Kidney (tissue), 14 donors: ENCODE measurements around the gene PTPRG. TPM values are rescaled to one million over a fixed set of nuclear protein-coding genes. Genes with fewer than 3 reads are reported as not detected.

Experiments
- DNase-seq, 5 donors: peaks; one replicate each; pipeline ENCODE4 v3.0.0-alpha.2; 2013 to 2020
- FAIRE-seq: peaks from 2 replicates; lab custom pipeline; 2012; peaks lifted over from hg19 to GRCh38; lab: Jason Lieb, UNC
- H3K27ac ChIP-seq, 2 donors: one replicate each; pipeline ENCODE4 v1.7.0; 2013; ENCODE audit warnings: low read depth in 2 of 2, low read length in 2 of 2, inconsistent platforms in 1 of 2
- H3K27me3 ChIP-seq: one replicate; pipeline ENCODE4 v1.7.1; 2013; ENCODE audit warnings: low read length, inconsistent platforms; ENCODE audit not compliant: control insufficient read depth, insufficient read depth
- H3K36me3 ChIP-seq, 3 donors: one replicate each; pipeline versions ENCODE4 v1.7.0 to v1.7.1; 2013; ENCODE audit warnings: low read length in 3 of 3, control low read depth in 1 of 3, inconsistent platforms in 1 of 3; ENCODE audit not compliant: insufficient read depth in 3 of 3, control insufficient read depth in 2 of 3
- H3K4me1 ChIP-seq, 3 donors: one replicate each; pipeline versions ENCODE4 v1.7.0 to v1.7.1; 2013; ENCODE audit warnings: low read length in 3 of 3, inconsistent platforms in 1 of 3, low read depth in 1 of 3; ENCODE audit not compliant: control insufficient read depth in 2 of 3, insufficient read depth in 2 of 3
- H3K4me3 ChIP-seq, 3 donors: one replicate each; pipeline versions ENCODE4 v1.7.0 to v1.8.1; 2013; ENCODE audit warnings: low read length in 3 of 3, control low read depth in 1 of 3, inconsistent platforms in 1 of 3
- H3K9ac ChIP-seq, 3 donors: one replicate each; pipeline versions ENCODE4 v1.7.0 to v1.7.1; 2013; ENCODE audit warnings: low read length in 3 of 3, control low read depth in 1 of 3, inconsistent platforms in 1 of 3
- H3K9me3 ChIP-seq, 3 donors: one replicate each; pipeline versions ENCODE4 v1.7.0 to v1.7.1; 2013; ENCODE audit warnings: low read length in 3 of 3, control low read depth in 1 of 3, inconsistent platforms in 1 of 3; ENCODE audit not compliant: control insufficient read depth in 2 of 3, insufficient read depth in 1 of 3
- intact Hi-C: fragments of 100-400 bp; cut with DNase I; formaldehyde crosslinking; loops from one replicate; pipeline ENCODE4 v1.11.1; 2022
- polyA plus RNA-seq: library from polyadenylated mRNA; stranded (reverse); fragments of 350-450 nt; fragmentation: Illumina TruSeq; extraction: RNeasy Lipid Tissue Mini Kit (QIAGEN cat#74804); gene quantifications from one replicate; pipeline ENCODE4 v1.2.3, GENCODE V29; 2014; ENCODE audit warnings: low read depth, low replicate concordance; ENCODE audit not compliant: insufficient read depth
- total RNA-seq: library from RNA; stranded (reverse); fragmentation: NEBNext Ultra II Directional; extraction: Animal tissue kit (Norgen Biotek cat#: 25700); gene quantifications from one replicate; pipeline ENCODE4 v1.2.1, GENCODE V29; 2021
- TF ChIP-seq, protein P1 (sequence below): IDR thresholded peaks from 3 replicates; pipeline ENCODE4 v1.5.1; 2012; ENCODE audit warnings: mild to moderate bottlenecking, moderate library complexity, borderline replicate concordance; ENCODE audit not compliant: insufficient read depth; ENCODE audit errors: extremely low read depth
- donor health status: control.
- donor health status: control.
- donor health status: control.
- donor health status: control.
- donor health status: control.
- donor health status: DM: yes; HTN: yes; CAD: no.
- donor health status: Normal renal cell carcinoma (clear cell type).

PTPRG gene
- total and polyA plus RNA-seq, 2 donors from 2014 or later, result 9.2 to 154 TPM

DNA sequence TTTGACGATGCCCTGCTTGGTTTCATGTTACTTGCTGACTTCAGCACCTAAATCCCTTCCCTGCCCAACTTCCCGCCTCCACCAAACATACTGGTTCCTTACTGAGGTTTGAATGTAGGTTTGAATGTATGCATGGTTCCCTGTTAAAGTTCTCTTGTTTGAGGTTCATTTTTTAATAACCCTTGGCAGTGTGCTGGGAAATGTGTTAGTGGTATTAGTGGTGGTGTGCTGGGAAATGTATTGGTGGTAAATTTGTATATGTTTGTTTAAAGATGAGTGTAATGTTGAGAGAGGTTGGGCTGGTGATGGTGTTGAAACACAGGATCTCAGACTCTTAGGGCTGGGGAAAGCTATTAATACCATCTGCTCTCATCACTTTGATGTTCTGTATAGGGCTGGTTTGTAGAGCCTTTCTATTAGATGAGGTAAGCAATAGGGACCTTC lies 392.7 kb downstream of the PTPRG start:
- Histone ChIP-seq H3K9me3 (no peaks in the 10 kb centered on the region), H3K4me3 (no peak overlapping the region), H3K27me3 (no peaks in the 10 kb centered on the region), H3K9ac (no peak overlapping the region), H3K27ac (no peak overlapping the region), H3K4me1 (peaks cover 0 to 6% (median 0%) of the 10 kb centered on the region in 3 donors), H3K36me3 (no peaks in the 10 kb centered on the region)
- DNase-seq (no peak), FAIRE-seq (no peak)
- TF ChIP-seq, protein P1, sequence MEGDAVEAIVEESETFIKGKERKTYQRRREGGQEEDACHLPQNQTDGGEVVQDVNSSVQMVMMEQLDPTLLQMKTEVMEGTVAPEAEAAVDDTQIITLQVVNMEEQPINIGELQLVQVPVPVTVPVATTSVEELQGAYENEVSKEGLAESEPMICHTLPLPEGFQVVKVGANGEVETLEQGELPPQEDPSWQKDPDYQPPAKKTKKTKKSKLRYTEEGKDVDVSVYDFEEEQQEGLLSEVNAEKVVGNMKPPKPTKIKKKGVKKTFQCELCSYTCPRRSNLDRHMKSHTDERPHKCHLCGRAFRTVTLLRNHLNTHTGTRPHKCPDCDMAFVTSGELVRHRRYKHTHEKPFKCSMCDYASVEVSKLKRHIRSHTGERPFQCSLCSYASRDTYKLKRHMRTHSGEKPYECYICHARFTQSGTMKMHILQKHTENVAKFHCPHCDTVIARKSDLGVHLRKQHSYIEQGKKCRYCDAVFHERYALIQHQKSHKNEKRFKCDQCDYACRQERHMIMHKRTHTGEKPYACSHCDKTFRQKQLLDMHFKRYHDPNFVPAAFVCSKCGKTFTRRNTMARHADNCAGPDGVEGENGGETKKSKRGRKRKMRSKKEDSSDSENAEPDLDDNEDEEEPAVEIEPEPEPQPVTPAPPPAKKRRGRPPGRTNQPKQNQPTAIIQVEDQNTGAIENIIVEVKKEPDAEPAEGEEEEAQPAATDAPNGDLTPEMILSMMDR, result no peak
- intact Hi-C loops, result no loop called here

DNA sequence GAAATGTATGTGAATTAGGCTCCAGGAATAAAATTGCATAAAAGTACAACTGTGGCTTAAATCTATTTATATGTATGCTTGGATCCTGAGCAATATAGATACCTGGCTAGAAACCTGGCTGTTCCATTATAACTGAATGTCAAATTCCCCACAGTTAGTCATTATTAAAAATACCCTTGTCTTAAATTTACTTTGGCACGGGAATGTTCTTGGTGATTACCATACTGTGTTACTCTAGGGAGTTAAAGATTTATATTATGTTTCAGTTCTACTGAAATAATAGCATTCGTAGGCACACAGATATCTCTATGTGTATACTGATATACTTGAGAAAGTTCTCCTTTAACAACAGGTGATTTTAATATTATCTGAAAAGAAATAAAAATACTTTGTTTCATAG lies 394.1 kb downstream of the PTPRG start:
- DNase-seq (no peak), FAIRE-seq (peak; percentile 30)
- Histone ChIP-seq H3K9me3 (no peaks in the 10 kb centered on the region), H3K36me3 (no peaks in the 10 kb centered on the region), H3K9ac (no peak overlapping the region), H3K27me3 (no peaks in the 10 kb centered on the region), H3K4me3 (no peak overlapping the region), H3K27ac (no peak overlapping the region), H3K4me1 (peaks cover 0 to 6% (median 0%) of the 10 kb centered on the region in 3 donors)
- intact Hi-C loops, result no loop called here
- TF ChIP-seq, protein P1, result no peak

DNA sequence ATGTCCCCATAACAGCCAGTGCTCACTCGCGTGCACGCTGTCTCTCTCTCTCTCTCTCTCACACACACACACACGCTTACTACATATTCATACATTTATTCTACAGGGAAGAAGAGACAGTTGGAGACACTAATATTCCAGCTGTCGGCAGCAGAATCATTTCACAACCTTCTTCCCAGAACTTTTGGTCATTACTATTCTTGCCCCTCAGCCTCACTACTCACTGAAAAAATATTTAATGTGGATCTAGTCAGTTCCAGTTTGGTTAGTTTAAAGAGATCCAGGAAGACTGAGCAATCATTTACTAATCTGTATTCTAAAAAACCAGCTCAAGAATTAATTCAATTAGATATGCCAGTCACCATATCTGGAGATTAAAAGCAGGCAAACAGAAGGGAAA lies 394.9 kb downstream of the PTPRG start:
- Histone ChIP-seq H3K4me1 (peaks cover 0 to 4% (median 0%) of the 10 kb centered on the region in 3 donors), H3K4me3 (no peak overlapping the region), H3K27me3 (no peaks in the 10 kb centered on the region), H3K9ac (no peak overlapping the region), H3K27ac (no peak overlapping the region), H3K36me3 (no peaks in the 10 kb centered on the region), H3K9me3 (no peaks in the 10 kb centered on the region)
- intact Hi-C loops, result no loop called here
- DNase-seq (no peak), FAIRE-seq (peak; percentile 87)
- TF ChIP-seq, protein P1, result no peak

DNA sequence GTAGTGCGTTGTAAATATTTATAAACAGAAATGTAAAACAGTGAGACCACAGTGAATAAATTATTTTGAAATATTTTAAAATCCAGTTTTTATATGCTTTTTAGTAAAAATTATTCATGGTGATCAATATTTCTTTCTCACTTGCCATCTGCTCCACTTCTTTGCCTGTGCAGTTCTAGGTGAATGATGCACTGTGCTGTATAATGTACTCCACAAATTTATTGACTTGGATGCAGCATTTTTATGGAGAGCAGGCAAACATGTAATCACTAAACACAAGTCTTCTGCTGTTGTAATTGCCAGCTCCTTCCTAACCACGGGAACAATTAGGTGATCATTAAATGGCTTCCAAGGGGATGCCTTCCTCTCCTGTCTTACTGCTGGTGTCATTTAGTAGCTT lies 395.9 kb downstream of the PTPRG start:
- intact Hi-C loops, result no loop called here
- Histone ChIP-seq H3K4me1 (peaks cover 0 to 4% (median 0%) of the 10 kb centered on the region in 3 donors), H3K27me3 (no peaks in the 10 kb centered on the region), H3K27ac (no peak overlapping the region), H3K9ac (no peak overlapping the region), H3K36me3 (no peaks in the 10 kb centered on the region), H3K9me3 (no peaks in the 10 kb centered on the region), H3K4me3 (no peak overlapping the region)
- TF ChIP-seq, protein P1, result no peak
- FAIRE-seq (no peak), DNase-seq (no peak)
